H1 (cell line): Measurements from ENCODE around the gene TGFBI. TPM values are rescaled to one million over a fixed set of nuclear protein-coding genes. Genes with fewer than 3 reads are reported as not detected.

Experiments
- CHD7 ChIP-seq: fragments of 300-600 bp; sonication (generic); IDR thresholded peaks from 2 replicates; pipeline ENCODE4 v1.7.1; 2012; ENCODE audit warnings: low read length, moderate library complexity, mild to moderate bottlenecking, inconsistent platforms; ENCODE audit not compliant: insufficient replicate concordance
- KDM1A ChIP-seq: fragments of 200-600, 300-600 bp; sonication (generic); IDR thresholded peaks from 2 replicates; pipeline ENCODE4 v1.7.1; 2016; ENCODE audit warnings: mild to moderate bottlenecking, low read length, borderline replicate concordance
- TCF12 ChIP-seq: IDR thresholded peaks from 2 replicates; pipeline ENCODE4 v1.6.1; 2011; ENCODE audit warnings: low read depth, mild to moderate bottlenecking, low read length
- polyA plus RNA-seq, 7 experiments: library from polyadenylated mRNA; depleted of rRNA in 3 of 7; stranded (reverse) in 5 of 7; unstranded in 2 of 7; fragments of >200 nt in 5 of 7; fragments of 200-250 nt in 2 of 7; gene quantifications; 1 replicate in 5 of 7; 2 replicates in 1 of 7; 4 replicates in 1 of 7; pipeline versions ENCODE4 v1.2.1 to v1.2.3, GENCODE V29; 2011 to 2013; ENCODE audit warnings: missing spikeins in 2 of 7, mixed read lengths in 2 of 7
- total RNA-seq: library from RNA; stranded (reverse); fragmentation: NEBNext Ultra II Directional; extraction: Animal tissue kit (Norgen Biotek cat#: 25700); gene quantifications from 2 replicates; pipeline ENCODE4 v1.2.1, GENCODE V29; 2021

The TGFBI gene
- total and polyA plus RNA-seq, 2 of the 8 experiments (the other 6 are each of a cell fraction or from before 2014, with no cell fraction given) = 6.0 to 8.5 TPM

DNA sequence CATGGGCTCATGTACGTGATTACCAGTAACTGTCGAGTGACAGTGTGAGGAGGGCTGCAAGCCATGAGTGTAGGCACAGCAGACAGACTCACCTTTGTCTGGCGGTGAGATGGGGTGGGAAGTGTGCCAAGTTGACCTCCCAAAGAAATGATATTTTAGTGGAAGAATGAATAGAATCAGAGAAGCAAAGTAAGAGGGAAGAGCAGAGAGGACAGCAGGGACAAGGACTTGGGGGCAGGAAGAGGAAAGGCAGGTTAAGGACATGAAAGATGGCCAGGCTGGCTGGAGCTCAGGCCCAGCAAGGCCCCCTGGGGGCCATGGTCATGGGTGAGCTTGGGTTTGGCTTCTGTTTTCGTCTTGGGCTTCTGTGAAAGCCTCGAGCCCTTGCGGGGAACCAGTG lies 20.2 kb downstream of the TGFBI start (continued):
- no peak for TF ChIP-seq CHD7
- TF ChIP-seq TCF12 = no peak
- no peak for TF ChIP-seq KDM1A
